Islet precursor cell (in vitro differentiated cells): Measurements from ENCODE around the gene RPS6KA2.

Experiments
- DNase-seq: peaks from one replicate; pipeline ENCODE4 v3.0.0-alpha.2; 2018

Gene RPS6KA2

DNA sequence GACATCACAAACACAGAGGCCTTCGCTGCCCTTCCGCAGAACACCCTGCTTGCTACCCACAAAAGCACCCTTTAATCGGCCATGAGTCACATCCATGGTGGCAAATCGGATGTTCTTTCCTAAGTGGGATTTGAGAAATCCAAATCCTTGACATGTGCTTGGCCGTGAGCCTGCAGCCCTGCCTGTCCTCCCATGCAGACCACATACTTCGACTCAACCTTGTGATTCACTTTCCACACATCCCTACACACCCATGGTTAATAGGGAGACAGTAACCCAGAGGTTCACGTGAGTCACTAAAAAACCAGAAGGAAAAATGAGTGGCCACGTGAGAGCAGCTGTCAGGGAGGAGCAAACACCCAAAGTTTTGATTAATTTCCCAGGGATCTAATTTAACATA is 59.9 kb downstream of the RPS6KA2 start:
- peak; percentile 59 for DNase-seq

DNA sequence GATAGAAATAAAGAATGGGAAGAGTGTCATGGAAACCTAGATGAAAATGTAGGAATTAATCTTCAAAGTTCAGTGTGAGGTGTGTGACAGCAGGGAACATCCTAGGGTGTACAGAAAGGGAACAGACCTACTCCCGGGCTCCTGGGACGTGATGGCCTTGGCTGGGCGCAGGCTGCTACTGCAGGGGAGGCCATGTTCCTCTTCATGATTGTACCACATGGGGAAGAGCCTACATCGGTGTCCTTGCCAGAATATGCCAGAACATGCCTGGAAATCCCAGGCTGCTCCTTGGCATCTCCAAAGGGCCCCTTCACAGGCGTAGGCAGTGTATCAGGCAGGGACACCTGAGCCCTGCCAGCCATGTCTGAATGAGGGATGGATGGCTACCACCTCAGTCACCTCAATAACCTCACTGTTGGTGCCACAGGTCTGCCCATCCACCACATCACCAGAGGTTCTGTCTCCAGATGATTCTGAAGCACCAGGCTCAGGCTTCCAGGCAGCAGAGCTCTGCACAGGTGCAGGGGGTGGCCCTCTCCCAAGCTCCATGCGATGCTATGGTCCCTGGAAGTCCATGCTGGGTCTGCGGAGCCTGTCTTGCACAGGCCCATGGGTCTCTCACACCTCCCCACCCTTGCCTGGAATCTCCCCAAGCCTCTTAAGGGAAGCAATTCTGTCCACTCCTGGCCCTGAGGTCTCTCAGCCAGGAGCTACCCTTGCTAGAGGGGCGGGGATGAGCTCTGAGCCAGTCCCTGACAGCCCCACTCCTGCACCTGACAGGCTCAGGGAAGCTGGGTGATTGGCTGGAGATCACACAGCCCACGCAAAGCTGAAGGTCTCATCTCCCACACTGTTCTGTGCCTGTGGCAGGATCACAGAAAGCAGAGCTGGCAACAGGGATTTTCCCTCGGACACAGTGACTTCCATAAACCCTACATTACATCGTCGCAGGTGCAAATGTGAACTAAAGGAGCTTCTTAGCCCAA is 60.7 kb downstream of the RPS6KA2 start:
- DNase-seq: no peak

DNA sequence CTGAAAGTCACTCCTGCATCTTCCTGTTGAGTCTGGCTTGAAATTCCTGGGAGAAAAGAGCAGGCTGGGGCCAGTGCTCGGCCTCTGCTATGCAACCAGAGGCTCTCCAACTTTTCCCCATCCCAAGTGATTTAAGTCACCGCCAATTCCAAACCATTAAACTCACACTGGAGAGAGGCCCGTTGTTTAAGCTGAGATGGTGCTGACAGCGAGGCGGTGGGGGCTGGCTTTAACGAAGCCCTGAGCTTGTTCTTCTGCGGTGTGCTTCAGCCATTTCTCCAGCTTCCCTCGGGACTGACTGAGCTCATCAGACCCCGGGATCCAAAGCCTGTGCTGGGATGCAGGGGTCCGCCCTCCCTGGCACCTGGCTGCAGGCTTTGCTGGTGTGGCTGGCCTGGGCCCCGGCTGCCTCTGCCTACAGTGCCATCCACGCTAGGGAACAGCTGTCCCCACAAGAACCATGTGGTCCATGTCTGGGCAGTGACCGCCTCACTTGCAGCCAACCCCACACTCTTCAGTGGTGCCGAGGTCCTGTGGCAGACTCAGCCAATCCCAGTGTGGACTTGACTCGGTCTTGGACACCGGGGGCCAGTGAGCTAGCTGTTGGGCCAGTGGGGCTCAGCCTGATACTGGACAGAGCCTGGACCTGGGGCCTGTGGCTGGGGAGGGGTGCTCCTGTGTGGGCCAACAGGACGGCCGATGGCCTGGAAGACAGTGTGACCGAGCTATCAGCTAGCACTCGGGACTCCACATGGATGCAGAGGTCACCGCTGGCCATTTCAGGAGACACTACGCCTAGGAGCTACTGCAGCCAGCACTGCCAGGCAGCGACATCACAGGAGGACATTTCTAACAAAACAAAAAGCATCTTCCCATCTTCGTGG is 61.7 kb downstream of the RPS6KA2 start:
- DNase-seq: no peak

DNA sequence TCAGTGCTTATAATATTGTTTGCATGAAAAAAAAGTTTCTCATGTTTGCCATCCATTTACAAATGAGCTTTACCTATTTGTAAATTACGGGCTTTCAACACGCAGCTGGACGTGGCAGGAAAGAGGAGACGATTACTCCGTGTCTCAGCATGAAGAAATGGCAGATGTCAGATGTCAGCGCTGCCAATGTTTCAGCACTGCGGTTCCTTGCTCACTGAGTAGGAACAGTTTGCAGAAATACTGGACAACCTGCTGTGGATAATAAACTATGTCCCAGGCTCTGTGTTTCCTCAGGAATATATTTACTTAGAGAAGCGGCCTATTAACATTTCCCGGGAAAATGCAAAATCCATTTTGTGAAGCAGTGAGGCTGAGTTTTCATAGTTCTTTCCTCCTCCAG is 63.2 kb downstream of the RPS6KA2 start:
- DNase-seq: no peak

DNA sequence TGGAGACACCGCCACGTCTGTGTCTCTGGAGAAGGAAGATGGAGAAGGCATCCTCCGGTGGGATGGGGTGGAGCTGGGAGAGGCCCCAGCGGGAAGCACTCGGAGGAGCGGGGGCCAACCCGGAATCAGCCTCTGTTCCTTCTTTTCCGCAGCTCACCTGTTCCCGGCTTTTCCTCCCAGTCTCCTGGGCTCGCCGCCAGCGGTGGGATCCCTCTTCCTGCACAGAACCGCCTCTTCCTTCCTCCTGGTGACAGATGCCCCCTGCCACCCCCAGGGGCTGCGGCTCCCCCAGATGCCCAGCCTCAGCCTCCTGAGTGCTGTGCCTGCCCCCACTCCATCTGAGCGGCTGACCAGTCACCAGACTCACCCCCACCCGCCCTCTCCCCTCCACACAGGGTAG is 63.9 kb downstream of the RPS6KA2 start:
- no peak for DNase-seq

DNA sequence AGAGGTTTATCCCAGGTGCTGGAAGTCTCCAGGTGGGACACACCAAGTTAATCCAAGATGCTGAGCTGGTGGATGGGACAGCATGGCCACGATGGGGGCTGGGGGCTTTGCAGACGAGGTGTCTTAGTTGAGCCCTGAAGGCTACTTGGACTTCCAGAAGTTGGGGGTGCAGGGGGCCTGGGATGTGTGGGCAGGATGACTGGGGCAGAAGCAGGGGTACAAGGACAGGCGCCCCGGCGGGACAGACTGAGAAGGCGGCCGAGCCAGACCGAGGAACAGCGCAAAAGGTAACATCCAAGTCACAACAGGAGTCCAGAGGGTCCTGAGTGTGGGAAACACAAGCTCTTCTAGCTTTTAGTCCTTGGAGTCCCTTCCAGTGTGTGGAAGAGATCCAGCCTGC is 64.3 kb downstream of the RPS6KA2 start:
- no peak for DNase-seq

DNA sequence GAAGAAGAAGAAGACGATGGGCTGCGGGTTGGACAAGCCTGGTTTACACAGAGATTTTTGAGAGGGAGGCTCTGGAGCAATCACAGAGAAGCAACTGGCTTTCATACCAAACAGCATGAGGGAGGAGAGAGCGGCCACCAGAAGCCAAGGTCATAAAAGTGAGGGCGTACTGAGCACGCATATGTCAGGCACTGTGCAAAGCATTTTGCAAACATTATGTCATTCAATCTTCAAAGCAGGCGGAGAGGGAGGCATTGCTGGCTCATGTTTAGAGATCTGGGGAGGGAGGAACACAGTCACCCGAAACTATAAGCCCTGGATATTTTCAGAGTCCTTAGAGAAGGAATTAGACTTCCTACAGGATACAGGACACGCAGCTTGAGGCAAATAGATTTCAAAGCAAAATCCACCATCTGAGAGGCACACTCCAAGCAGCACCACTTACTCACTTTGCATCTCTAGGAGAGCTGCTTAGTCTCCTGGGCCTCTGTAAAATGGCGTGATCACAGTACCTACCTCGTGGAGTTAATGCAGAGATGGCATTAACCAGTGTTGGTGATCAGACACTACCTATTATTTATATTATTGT is 65.2 kb downstream of the RPS6KA2 start:
- DNase-seq: no peak

DNA sequence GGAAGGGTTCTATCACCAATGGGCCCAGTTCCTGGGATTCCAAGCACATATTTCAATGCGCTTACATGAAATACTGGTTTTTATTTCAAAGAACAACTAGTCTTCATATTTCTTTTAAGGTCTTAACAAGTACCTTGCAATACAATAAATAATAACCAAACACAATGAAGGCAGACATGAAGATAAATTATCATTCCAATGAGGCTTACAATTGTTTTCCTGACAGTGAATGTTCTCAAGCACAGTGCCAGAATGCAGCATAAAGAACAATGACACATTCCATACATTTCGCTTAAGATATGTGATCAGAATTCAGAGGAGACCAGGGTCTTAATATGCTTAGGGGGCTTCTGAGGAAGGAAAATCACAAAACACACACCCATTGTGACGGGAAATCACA is 66.8 kb downstream of the RPS6KA2 start:
- DNase-seq: no peak

DNA sequence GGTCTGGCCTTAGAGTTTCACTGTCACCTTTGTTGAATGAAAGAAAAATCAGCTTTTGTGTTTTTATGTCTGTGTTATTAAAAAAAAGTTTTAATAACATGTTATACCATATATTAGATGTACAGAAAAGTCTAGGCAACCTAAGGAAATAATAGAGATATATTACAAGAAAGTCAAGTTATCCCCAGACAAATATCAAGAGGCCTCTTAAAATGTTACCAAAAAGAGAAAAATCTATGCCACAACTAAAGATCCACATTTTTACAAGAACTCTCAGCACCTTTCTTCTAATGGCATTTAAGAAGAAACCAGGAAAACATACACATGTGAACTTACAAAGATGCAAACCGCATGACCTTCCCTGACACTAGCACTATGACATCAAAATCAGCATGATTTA is 67.4 kb downstream of the RPS6KA2 start:
- DNase-seq: no peak

DNA sequence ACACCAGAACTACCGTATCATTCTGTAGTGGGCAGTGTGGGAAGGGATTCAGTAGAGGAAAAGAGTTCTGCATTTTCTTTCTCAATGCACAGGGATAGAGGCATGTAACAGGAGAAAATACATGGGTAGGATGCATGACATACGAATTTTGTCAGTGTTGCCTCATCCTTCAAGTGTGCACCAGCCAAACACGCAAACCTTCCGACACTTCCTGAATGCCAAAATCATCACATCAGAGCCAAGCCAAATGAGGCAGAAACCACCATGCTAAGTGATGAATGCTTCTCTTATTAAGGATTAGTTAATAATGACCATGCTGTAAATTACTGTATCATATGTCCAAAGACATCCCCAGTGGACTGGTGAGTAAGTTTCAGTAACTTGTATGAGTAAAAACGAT is 67.8 kb downstream of the RPS6KA2 start:
- DNase-seq: no peak

DNA sequence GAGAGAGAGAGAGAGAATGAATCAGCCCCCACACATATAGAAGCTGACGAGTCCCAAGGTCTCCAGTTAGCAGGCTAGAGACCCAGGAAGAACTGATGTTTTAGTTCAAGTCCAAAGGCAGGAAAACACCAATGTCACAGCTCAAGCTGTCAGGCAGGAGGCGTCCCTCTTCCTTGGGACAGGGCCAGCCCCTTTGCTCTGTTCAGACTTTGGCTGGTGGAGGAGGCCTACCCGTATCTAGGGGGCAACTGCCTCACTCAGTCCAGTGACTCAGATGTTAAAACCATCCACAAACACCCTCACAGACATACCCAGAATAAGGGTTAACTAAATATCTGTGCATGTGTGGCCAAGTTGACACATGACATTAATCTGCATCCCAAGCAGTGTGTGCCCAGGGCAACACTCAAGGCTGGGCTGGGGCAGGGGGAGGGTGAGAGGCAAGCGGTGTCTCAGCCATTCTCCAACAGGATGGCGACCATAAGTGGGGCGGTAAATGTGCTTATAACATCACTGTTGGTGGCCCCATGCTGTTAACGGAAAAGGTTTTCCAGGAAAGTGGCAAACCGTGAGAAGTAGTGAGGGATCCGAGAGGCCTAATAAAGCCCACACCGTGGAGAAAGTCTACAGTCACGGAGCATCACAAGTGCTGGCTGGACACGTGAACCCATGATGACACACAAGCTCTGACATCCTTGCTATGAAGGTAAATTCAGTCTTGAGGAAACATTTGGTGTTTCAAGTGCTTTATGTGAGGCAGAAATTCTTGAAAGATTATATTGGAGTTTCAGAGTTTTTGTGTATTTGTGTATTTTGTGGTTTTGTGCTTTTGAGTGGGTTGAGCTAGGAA is 68.7 kb downstream of the RPS6KA2 start:
- no peak for DNase-seq

DNA sequence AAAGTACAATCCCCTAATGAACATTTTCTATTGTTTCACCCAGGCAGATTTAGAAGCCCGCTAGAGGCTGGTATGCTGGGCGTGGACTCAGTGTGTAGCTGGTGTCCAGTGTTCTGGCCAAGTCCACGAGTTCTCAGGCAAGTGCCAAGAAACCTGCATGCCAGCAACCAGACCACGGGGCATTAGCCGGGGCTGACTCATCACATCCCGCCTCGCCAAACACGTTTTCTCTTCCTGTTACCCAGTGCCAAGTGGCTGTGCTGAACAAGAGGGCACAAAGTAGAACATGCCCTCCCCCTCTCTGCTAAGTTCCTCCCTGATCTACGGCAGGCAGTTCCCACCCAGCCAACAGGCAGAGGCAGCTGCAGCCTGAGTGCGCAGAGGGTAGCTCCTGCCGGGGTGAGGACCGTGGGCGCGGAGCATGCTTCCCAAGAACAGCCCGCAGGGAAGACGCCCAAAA is 70.2 kb downstream of the RPS6KA2 start:
- peak; percentile 70 for DNase-seq

DNA sequence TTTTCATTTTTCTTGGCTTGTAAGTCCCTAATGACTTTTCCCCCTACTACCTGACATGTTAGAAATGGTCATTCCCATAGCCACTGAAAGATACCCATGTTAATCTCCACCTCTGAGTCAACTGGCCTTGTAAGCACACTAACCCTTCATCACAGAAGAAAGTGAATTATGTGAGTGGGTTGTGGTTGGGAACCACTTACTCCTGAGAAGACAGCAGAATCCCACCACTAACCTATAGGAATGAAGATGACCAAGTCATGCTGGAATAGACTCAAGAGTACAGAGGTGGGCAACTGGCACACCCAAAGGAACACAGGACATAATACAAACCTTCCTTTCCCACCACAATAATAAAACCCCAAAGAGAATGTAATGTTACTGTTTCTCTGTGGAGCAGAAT is 70.7 kb downstream of the RPS6KA2 start:
- no peak for DNase-seq

DNA sequence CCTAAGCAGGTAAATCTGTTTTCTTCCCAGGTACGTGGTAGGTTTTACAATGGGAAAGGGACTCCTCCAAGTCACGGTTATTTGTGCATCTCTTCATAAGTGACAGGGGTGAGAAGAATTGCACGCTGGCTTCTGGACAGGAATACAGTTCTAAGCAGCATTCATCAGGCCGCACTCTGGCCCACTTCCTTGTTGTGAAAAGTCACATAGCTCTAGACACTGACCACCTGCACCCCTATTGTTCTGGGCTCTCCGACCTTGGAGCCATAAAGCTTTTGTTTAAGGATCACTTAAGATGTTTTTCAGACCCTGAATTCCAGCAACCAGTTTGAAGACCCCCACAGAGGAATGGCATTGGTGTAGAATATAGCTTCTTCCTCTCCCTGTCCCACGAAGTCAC is 72.0 kb downstream of the RPS6KA2 start:
- DNase-seq: no peak

DNA sequence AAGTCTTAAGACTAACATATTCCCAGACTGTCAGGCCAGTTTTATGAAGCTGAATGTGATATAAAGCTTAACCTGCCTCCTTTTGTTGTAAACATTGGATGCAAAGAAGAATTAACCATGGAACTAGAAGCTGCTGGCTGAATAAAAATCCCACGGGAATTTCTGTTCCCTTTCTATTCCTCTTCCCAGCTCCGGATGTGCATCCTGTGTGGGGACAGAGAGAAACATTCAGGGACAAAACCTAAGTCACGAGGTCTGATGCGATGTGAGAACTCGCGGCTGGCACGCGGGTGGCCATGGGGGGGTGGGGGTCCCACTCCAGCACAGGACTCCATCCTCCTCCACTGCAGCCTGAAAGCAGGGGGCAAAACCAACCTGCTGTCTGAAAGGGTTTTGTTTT is 72.7 kb downstream of the RPS6KA2 start:
- no peak for DNase-seq

DNA sequence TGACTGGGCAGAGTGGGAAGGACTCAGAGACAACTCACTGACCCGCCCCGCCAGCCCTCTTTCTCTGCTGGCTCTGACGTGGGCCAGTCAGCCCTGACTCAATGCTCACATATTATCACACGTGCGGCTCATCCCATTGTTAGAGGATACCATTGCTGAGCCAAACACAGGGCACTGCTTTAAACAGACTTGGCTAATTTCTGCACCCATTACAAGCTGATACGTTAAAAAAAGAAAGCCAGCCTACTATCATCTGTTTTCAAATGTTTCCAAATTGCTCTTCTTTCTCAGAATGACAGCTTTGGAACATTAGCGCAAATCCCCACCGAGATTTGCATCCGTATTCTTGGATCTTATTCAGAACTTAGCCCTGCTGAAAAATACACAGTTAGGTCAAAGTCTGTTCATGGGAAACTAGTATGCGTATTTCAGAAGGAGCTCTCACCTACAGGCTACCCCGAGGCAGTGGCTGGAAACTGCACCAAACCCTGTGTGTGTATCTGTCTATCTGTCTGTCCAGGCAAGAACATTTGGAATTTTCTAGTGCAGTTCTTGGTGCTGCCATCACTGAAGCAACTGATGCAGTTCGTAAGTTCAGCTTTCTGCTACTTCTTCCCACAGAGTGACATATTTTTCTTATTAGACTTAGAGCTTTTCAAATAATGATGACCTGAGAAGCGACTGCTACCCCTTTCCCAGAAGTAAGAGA is 73.3 kb downstream of the RPS6KA2 start:
- no peak for DNase-seq

DNA sequence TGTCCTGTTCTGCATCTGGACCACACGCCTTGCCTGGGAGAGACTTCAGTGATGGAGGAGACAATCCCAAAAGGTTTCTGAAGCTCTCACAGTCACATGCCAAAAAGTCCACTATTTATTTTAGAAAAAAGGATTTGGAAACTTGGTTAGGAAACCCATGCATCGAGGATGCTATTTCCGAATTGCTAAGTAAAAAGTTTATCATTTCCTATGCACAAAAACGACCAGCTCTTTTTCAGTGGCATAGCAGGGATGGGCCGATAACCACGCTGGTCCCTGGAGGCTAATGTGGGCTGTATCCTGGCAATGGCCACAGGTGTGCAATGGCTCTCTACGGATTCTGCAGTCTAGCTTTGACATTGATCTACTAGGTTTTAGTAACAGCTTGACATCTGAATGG is 74.5 kb downstream of the RPS6KA2 start:
- no peak for DNase-seq

DNA sequence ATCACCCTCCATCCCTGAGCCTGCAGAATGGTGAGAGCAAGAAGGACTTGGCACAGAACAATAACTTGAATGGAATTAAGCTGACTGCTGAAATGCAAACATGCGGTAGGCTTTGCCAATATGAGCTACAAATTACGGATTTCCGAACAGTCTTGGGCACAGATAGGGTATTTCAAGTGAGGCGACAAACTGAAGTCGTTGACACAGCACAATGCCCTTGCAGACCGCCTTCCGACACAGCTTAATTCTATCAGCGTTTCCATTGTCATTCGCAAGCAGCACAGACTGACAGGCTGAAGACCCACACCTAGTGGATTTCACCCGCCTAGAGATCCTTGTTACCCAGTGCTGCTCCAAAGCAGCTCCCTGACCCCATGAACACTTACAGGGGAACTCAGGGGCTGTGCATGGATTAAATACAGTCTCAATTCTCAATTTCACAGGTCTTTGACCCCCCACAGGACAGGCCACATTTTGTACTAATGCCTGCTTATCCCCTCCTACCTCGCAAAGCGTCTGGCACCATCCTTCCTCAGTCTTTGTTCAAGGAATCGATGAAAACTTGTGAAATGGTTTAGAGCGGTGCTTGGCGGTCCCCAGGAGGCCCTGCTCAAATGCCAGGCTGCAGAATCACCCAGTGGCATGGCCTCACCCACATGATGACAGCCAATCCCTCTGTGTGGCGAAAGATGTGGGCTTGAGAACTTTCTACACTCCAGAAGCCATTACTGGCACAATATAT is 75.1 kb downstream of the RPS6KA2 start:
- DNase-seq: no peak

DNA sequence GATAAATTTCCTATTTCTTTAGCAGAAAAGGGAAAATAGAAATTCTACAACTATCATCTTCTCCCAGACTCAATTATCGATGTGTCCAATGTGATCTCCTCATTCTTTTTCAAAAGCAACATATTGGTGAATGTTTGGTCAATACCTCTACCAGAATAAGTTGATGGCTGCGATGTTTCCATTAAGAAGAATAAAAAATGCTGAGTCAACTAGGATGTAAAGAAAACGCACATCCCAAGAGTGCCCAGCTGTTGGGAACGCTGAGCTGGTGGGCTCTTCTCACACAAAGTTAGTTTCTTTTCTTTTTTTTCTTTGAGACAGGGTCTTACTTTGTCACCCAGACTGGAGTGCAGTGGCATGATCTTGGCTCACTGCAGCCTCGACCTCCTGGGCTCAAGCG is 80.4 kb downstream of the RPS6KA2 start:
- DNase-seq: no peak

DNA sequence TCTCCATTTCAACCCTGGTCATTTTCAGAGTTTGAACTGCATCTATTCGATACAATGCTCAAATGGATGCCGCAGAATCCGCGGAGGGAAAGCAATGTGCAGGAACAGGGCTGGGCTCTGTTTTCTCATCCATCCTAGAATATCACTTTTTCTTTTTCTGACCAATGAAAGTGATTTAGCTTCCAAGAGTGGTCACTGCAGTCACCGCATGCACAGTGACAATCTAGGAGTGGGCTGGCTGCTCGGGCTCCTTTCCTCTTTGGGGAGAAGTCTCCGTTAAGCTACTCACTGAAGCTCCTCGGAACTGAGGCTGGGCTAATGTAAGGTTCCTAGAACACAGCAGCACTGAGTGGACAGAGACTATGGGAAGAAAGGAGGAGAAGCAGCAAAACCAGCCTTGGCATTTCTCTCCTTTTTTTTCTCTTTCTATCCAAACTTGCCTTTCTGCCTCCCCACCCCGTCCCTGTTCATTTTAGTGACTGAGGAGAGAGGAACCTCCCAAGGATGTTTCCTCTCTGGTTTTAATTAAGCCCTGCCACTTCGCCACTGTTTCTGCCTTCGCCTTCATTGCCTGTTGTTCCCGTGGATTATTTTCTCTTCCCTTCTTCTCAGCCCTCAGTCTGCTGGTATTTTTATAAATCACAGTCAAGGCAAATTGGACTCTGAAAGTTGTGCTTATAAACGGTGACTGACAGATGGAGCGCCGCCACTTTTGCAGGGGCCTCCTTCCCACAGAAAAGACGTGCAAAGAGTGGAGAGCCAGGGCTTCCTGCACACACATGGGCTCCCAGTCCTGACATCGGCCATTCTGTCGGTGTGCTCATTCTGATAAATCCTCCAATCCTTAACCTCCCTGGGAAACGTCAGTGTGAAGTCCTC is 81.7 kb downstream of the RPS6KA2 start:
- DNase-seq: no peak
